ENCODE results near the gene CISD1.

GRCh38 chr10:58302254-58302653 lies 33.3 kb downstream of the CISD1 start:
- TF ChIP-seq RAD21 (conservative IDR thresholded peaks at IDR 0.05) (no peak), POLR2AphosphoS5 (IDR thresholded peaks at IDR 0.05) (no peak)

All from neural cell (in vitro differentiated cells).